Endothelial cell (in vitro differentiated cells): Measurements from ENCODE around the gene ZNF394. TPM values are rescaled to one million over a fixed set of nuclear protein-coding genes. Genes with fewer than 3 reads are reported as not detected.
"Not testable (repeated sequence)": the region's sequence is repeated elsewhere in the genome, so short reads cannot be mapped to it uniquely, and the experiment has no call there.

ENCODE experiments used
- DNase-seq: peaks from one replicate; pipeline ENCODE4 v3.0.0; 2021; ENCODE audit warnings: low spot score
- H3K27ac Mint-ChIP-seq: one replicate; pipeline ENCODE4 v1.8.0; 2021; ENCODE audit warnings: mixed read lengths, inconsistent platforms; ENCODE audit not compliant: unreplicated experiment
- H3K27me3 Mint-ChIP-seq: one replicate; pipeline ENCODE4 v1.8.0; 2021; ENCODE audit warnings: mild to moderate bottlenecking, moderate library complexity, mixed read lengths, inconsistent platforms; ENCODE audit not compliant: unreplicated experiment
- H3K36me3 Mint-ChIP-seq: one replicate; pipeline ENCODE4 v1.8.0; 2021; ENCODE audit warnings: mild to moderate bottlenecking, low read depth, mixed read lengths, inconsistent platforms; ENCODE audit not compliant: unreplicated experiment
- H3K4me1 Mint-ChIP-seq: one replicate; pipeline ENCODE4 v1.8.0; 2021; ENCODE audit warnings: mild to moderate bottlenecking, mixed read lengths, inconsistent platforms; ENCODE audit not compliant: unreplicated experiment
- H3K4me3 Mint-ChIP-seq: one replicate; pipeline ENCODE4 v1.8.0; 2021; ENCODE audit warnings: mild to moderate bottlenecking, mixed read lengths, inconsistent platforms; ENCODE audit not compliant: unreplicated experiment
- H3K9me3 Mint-ChIP-seq: one replicate; pipeline ENCODE4 v1.8.0; 2021; ENCODE audit warnings: mixed read lengths, inconsistent platforms; ENCODE audit not compliant: unreplicated experiment
- total RNA-seq: library from RNA; stranded (reverse); fragmentation: NEBNext Ultra II Directional; extraction: Animal tissue kit (Norgen Biotek cat#: 25700); gene quantifications from one replicate; pipeline ENCODE4 v1.2.1, GENCODE V29; 2021; ENCODE audit not compliant: unreplicated experiment
- TF ChIP-seq, protein P1 (sequence below): fragments of 200-600 bp; sonication (generic); IDR thresholded peaks from one replicate; pipeline ENCODE4 v1.5.0; 2021; ENCODE audit warnings: antibody characterized with exemption; ENCODE audit not compliant: unreplicated experiment

ZNF394 gene
- total RNA-seq, 1 donor from 2014 or later, result 24.6 TPM

GRCh38 chr7:99504281-99504602 lies 4.2 kb upstream of the ZNF394 start:
- DNase-seq, result peak; percentile 98
- peaks cover 35% of the 10 kb centered on the region for H3K4me1 Mint-ChIP-seq
- peaks cover 12% of the 10 kb centered on the region for H3K36me3 Mint-ChIP-seq

DNA sequence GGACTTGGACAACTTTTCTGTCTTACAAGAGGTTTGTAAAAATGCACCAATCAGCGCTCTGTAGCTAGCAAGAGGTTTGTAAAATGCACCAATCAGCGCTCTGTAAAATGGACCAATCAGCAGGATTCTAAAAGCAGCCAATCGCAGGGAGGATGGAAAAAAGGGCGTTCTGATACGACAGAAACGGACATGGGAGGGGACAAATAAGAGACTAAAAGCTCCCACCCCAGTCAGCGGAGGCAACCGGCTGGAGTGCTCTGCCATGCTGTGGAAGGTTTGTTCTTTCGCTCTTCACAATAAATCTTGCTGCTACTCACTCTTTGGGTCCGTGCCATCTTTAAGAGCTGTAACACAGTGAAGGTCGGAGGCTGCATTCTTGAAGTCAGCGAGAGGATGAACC lies 1.2 kb upstream of the ZNF394 start:
- Mint-ChIP-seq H3K27me3 (peaks cover 17% of the 10 kb centered on the region), H3K36me3 (peaks cover 19% of the 10 kb centered on the region), H3K4me3 (peak overlapping the region; percentile 52), H3K4me1 (peaks cover 40% of the 10 kb centered on the region)
- H3K27ac Mint-ChIP-seq, H3K9me3 Mint-ChIP-seq, DNase-seq: not testable (repeated sequence)

More at GRCh38 chr7:99504281-99504602, 4.2 kb upstream of the ZNF394 start:
- Mint-ChIP-seq H3K27ac (peak overlapping the region; percentile 97), H3K27me3 (peaks cover 12% of the 10 kb centered on the region), H3K4me3 (peak overlapping the region; percentile 98), H3K9me3 (no peaks in the 10 kb centered on the region)
- TF ChIP-seq, protein P1, sequence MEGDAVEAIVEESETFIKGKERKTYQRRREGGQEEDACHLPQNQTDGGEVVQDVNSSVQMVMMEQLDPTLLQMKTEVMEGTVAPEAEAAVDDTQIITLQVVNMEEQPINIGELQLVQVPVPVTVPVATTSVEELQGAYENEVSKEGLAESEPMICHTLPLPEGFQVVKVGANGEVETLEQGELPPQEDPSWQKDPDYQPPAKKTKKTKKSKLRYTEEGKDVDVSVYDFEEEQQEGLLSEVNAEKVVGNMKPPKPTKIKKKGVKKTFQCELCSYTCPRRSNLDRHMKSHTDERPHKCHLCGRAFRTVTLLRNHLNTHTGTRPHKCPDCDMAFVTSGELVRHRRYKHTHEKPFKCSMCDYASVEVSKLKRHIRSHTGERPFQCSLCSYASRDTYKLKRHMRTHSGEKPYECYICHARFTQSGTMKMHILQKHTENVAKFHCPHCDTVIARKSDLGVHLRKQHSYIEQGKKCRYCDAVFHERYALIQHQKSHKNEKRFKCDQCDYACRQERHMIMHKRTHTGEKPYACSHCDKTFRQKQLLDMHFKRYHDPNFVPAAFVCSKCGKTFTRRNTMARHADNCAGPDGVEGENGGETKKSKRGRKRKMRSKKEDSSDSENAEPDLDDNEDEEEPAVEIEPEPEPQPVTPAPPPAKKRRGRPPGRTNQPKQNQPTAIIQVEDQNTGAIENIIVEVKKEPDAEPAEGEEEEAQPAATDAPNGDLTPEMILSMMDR, result no peak

DNA sequence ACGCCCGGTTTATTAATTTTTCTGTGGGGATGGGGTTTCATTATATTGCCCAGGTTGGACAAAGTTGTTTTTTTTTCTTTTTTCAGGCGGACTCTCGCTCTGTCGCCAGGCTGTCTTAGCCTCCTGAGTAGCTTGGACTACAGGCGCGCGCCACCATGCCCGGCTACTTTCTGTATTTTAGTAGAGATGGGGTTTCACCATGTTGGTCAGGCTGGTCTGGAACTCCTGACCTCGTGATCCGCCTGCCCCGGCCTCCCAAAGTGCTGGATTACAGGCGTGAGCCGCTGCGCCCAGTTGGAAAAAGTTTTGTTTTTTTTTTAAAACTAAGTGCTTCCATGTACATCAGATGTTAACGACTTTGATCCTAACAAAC lies 542 bp upstream of the ZNF394 start:
- TF ChIP-seq, protein P1, result no peak
- no peaks in the 10 kb centered on the region for H3K9me3 Mint-ChIP-seq
- peaks cover 36% of the 10 kb centered on the region for H3K4me1 Mint-ChIP-seq
- DNase-seq, result no peak
- peaks cover 19% of the 10 kb centered on the region for H3K36me3 Mint-ChIP-seq
- peaks cover 17% of the 10 kb centered on the region for H3K27me3 Mint-ChIP-seq
- H3K27ac Mint-ChIP-seq, result peak overlapping the region; percentile 100
- peak overlapping the region; percentile 100 for H3K4me3 Mint-ChIP-seq

- Mint-ChIP-seq H3K27ac (peak overlapping the region; percentile 100), H3K27me3 (peaks cover 12% of the 10 kb centered on the region), H3K4me1 (peaks cover 30% of the 10 kb centered on the region), H3K4me3 (peak overlapping the region; percentile 100), H3K36me3 (peaks cover 20% of the 10 kb centered on the region), H3K9me3 (no peaks in the 10 kb centered on the region)
- no peak for DNase-seq
- TF ChIP-seq, protein P1, result no peak
Observed at GRCh38 chr7:99499371-99499720, 735 bp downstream of the ZNF394 start.

DNA sequence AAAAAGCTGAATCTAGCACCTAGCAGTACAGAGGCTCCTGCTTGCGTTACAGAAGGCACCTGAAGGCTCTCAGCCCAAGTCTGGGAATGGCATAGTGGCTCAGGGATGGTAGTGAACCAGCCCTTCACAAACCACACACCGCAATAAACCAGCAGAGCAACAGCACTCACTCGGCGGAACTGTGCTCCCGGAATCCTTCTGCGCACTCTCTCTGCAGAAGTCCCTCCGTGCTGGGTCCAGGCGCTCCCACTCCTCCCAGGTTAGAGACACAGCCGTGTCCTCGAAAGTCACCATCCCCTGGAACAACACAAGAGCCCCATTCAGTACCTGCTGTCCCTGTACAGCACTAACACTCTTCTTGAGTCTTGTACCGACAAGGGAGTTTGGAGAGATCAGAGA lies 1.5 kb downstream of the ZNF394 start:
- TF ChIP-seq, protein P1, result no peak
- no peak for DNase-seq
- Mint-ChIP-seq H3K9me3 (no peaks in the 10 kb centered on the region), H3K27ac (peak overlapping the region; percentile 100), H3K4me3 (peak overlapping the region; percentile 100), H3K36me3 (peaks cover 28% of the 10 kb centered on the region), H3K4me1 (peaks cover 30% of the 10 kb centered on the region), H3K27me3 (peaks cover 12% of the 10 kb centered on the region)
